Activated CD4-positive, CD25-positive, alpha-beta regulatory T cell treated with anti-CD3 and anti-CD28 coated beads, Interleukin-2, amount 50 U/mL, for 72 hours (primary cell): ENCODE data around the gene PHACTR2.

Source experiments
- DNase-seq: peaks from one replicate; pipeline ENCODE4 v3.0.0; 2021

The PHACTR2 gene

DNA sequence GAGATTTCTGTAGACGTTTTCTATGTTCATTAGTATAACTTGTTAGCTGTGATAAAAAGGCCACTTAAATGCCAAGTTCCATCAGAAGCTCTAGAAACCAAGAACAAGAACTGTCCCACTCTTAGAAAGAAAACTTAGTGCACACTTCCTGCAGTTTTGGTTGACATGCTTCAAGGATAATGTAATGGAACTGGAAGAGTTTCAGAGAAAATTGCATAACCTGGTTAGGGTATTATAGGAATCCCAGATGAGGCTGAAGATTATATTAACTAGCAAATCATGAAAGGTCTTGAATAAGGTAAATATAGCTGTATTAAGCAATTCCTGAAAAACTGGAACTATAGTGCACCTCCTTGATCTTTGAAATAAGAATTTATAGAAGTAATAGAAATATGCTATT is 1.8 kb upstream of the PHACTR2 start:
- no peak for DNase-seq

DNA sequence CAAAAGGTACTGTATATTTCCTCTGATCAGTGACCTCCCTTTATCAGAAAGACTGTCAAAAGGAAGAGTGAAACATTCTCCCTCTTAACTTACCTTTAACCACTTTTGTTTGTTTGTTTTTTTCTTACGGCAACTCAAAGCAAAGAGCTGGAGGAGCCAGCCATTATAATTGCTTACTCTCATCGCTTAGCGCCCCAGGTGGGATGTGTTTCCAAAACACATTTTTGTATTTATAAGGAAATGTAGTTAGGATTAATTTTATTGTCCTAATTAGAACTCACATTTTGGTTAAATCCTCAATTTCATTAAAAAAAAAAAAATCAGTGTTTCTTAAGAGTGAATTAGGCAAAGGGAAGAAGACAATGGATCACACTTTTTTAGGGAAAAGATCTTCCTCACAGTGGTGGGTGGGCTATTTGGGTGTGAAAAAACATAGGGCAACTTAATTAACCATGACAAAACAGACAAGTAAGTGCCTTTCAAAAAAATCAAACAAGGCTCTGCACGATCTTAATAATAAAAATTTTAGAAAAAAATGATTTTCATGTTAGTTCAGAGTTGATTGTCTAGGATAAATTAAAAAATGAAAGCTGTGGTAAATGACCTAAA is 1.2 kb upstream of the PHACTR2 start:
- no peak for DNase-seq

DNA sequence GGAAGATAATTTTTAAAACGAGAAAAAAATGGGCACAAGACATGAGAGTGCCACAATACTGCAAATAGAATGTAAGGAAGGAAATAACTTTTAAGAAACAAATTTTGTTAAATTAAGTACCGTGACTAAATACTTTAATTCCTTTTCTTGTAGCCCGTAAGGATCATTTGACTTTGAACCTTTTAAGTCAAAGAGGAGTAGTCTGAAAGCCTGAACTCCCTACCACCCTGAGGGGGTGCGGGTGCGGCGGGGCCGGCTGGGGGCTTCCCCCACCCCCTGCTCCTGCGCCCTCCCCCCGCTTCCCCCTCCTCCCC is 231 bp upstream of the PHACTR2 start:
- DNase-seq, result no peak

DNA sequence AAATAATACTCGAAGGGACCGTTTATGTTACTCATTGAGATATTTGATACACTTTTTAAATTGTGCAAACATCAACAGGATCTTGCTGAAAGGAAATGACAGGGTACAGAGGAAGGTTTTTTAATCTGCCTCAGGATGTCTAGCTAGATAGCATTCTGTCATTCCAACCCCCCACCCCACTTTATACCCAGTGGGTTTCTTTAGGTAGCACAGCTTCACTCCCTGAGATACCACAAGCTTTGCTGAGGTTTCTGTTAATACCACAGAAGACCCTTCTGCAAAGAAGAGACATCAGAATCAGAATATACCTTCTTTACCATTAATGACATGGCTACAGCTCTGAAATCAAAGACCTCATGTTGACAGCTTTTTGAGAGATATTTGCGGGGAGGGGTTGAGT is 1.3 kb downstream of the PHACTR2 start:
- DNase-seq, result no peak

DNA sequence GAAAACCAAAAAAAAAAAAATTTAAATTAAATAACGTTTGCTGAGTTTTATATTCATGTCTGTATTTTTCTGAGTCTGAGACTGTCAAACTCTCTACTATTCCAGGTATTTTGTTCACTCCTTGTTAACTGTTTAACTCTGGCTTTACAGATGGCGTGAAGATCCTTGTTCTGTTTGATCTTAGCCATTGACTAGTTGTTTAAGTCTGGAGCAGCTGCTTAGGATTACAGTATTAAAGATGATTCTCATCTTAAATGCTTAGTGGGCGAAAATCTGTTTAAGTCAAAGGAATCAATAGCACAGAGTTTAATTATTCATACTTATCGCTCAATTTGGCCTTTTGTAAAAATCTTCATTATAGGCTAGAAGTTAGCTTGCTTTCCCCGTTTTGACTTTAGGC is 2.4 kb downstream of the PHACTR2 start:
- no peak for DNase-seq

GRCh38 chr6:143682805-143683204 is 5.0 kb downstream of the PHACTR2 start:
- no peak for DNase-seq

DNA sequence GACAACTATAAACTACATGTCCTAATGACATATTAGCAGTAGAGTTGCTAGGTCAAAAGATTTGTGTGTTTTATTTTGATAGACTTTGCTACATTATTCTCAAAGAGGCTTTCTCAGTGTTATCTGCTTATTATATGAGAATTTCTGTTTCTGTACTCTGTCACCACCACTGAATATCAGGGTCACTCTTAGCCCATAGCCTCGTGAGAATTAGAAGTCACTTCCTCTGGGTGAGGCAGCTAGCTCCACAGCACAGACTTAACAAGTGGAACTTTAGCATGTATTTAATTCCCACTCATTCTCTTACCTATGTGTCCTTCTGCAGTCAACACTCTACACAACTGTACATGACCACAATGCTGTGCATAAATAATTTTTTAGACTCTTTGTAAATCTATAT is 6.7 kb downstream of the PHACTR2 start:
- DNase-seq, result no peak

GRCh38 chr6:143685653-143686052 is 7.9 kb downstream of the PHACTR2 start:
- no peak for DNase-seq

GRCh38 chr6:143687591-143687990 is 9.8 kb downstream of the PHACTR2 start:
- DNase-seq, result no peak

- no peak for DNase-seq
Measured at GRCh38 chr6:143688681-143689080, 10.9 kb downstream of the PHACTR2 start.

GRCh38 chr6:143689852-143690251 is 12.1 kb downstream of the PHACTR2 start:
- DNase-seq, result no peak

DNA sequence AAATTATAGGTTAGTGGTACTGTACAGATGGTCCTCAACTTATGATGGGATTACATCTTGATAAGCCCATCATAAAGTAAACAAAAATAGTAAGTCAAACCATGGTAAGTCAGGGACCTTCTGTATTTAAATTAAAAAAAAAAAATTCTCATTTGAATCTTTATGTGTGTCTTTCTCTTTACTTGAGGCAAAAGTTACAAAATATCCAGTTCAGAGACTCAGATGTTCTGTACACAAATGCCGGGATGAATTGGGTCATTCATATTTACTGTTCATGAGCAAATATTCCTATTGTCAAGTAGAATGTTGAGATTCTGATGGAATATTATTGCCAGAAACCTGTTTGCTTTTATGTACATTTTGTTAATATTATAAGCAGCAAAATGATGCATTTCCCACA is 13.4 kb downstream of the PHACTR2 start:
- DNase-seq, result no peak

DNA sequence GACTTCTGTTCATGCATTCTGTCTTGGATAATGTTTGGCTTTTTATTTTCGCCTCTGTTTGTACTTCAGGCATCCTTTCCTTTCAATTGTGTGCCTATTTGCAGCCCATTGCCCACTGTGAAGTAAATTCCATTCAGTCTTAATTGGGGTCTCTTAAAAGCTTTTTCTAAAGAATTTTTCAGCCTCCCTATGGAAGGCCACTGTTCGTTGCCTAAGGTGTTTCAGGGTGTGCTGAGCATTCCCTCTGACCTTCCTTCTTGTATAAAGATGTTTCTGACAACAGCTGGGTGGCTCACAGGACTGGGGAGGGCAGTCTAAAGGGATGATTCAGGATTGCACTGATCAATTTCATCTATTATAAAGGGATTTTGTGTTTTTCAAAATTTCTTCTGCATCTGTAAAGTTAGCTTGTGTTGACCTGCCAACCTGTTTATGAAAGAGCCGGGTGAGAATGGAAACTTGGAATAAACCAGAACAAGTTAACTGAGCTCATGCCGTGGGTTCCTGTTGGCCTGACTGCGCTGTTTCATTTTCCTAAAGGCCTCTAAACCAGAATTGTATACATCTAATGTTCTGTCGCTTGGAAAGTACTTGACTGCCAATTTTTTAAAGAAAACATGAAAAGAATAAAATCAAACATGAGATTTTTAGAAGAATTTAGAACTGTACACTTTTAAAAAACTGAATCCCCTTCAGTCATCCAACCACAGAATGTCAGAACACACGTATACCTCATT is 14.3 kb downstream of the PHACTR2 start:
- no peak for DNase-seq

- DNase-seq, result no peak
Measured at GRCh38 chr6:143692696-143693095, 14.9 kb downstream of the PHACTR2 start.

DNA sequence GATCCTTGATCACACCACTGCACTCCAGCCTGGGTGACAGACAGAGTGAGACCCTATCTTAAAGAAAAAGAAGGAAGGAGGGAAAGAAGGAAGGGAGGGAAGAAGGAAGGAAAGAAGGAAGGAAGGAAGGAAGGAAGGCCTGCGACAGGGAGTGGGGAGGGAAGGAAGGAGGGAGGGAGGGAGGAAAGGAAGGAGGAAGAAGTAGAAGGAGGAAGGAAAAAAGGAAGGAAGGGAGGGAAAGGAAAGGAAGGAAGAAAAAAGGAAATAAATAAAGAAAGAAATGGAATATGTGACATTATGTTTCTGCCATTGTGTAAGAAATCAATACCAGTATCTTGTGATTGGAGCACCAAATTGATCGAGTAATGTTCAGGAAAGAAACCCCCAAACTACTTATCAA is 16.2 kb downstream of the PHACTR2 start:
- no peak for DNase-seq

- DNase-seq, result no peak
Measured at GRCh38 chr6:143694560-143694959, 16.8 kb downstream of the PHACTR2 start.

DNA sequence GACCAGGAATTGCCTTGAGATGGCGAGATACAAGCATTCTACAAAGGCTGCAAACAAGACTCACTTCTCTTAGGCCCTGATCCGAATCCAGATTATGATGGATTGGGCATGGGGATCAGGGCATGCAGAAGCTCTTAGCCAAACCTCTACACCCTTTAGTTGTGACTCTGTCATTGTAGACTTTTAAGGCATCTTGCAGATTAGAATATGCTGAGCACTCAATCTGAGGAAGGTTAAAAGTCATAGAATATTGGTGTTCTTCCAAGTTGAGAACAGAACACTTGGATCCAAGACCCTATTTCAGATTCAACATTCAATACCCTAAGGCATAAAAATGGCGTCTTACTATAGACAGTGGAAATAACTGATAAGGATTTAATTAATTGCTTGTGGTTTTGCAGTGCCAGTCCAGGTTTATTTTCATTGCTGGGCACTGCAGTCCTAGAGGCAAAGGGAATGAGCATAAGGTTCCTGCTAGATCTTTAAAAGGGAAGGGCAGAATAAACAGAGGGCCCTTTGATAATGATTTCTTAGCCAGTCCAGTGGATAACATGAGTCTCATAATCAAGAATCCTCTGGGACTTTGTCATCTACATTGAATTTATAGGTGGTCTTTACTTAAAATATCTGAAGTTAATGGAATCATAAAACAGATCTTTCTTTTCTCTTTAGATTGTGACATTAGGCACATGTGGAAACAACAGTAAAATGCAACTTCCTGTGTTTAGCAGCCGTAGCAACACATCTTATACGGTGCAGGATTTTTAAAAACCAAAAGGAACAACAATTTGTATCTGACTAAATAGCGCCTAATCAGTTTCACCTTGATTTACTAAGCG is 17.6 kb downstream of the PHACTR2 start:
- no peak for DNase-seq

DNA sequence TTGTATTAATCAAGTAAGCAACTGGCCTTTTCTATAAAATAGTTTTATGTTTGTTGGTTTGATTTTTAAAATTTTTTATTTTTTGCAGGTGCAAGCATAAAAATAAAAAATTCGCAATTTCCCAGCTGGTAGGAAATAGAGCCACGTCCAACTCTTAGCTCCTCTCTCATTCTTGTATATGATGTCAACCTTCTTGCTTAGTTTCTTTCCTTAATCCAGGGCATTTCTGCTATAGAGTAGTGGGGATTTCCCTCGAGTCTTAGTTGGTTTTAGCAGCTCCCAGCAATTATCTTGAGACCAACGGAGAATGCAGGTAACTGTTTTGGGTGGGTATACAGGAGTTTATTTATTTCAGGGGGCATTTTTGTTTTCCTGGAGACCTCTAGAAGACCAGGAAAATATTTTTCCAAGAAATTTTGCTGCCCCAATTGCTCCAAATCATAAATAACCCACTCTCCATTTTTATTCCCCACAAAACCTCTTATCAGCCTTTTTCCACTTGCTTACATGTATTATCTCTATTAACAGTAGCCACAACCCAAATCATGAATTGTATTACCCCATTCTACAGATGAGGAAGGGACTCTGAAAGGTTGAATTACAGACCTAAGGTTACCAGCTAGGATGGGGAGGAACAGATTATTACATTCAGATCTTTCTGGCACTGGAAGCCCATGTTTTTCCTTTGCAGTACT is 18.4 kb downstream of the PHACTR2 start:
- no peak for DNase-seq

DNA sequence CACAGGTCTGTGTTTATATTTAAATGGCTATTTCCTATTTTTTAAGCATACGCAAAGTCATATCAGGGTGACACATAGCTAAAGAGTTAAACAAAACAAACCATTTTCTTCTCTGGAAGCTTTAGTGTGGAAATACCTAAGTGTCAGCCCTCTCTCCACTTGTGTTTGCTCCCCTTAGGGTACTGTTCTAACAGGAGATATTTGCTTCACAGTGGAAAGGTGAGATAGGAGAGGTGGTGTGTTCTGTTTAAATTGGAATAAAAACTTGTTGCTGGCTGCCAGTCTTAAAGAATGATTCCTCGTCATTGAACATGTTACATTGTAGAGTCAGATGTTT is 18.9 kb downstream of the PHACTR2 start:
- no peak for DNase-seq

GRCh38 chr6:143697076-143697800 is 19.5 kb downstream of the PHACTR2 start:
- no peak for DNase-seq

GRCh38 chr6:143698329-143698728 is 20.6 kb downstream of the PHACTR2 start:
- no peak for DNase-seq

DNA sequence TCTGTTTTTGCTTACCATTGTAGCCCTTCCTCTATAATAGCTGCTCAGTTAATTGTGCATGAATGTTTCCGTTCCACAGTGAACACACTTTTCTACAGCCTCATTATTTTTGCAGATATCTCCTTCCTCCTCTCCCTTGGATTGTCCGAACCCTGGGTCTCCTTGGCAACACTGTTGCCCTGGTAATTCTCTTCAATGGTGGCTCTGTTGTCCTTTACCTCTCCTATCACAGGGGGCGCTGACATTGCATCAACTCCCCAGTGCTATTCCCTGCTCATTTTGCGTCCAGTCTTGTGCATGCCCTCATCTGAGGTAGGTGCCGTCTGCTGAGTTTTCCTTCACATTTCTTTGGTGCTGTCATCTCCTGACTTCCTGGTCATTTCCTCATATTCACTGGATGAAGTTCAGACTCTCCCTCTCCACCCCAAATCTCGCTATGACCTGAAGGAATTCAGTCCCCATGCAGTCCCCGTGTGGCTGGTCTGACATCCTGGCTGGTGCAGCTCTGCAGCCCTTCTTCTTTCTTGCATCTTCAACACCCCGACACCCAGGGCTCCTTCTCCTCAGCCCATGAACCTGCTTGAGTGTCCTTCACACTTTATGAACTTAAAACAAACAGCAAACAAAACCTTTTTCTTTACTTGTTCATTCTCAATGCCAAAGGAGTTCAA is 21.1 kb downstream of the PHACTR2 start:
- no peak for DNase-seq
